Gastroesophageal sphincter (tissue), 3 donors: ENCODE results near the gene NNAT.

Source experiments
- EP300 ChIP-seq: sonication (generic); formaldehyde crosslinking; IDR thresholded peaks from one replicate; pipeline ENCODE4 v1.6.1; 2017; ENCODE audit warnings: antibody characterized with exemption, mild to moderate bottlenecking
- POLR2A ChIP-seq, 2 donors: fragments of 450-650 bp; IDR thresholded peaks; one replicate each; pipeline ENCODE4 v1.6.1; 2017; ENCODE audit warnings: antibody characterized with exemption in 2 of 2, mild to moderate bottlenecking in 2 of 2, moderate library complexity in 1 of 2
- POLR2AphosphoS5 ChIP-seq: sonication (generic); formaldehyde crosslinking; IDR thresholded peaks from one replicate; pipeline ENCODE4 v1.6.1; 2017; ENCODE audit warnings: antibody characterized with exemption
- TF ChIP-seq, protein P1 (sequence below), 4 experiments: fragments of 200-600 bp in 2 of 4; fragments of 450-650 bp in 2 of 4; sonication (generic) in 1 of 4; IDR thresholded peaks; one replicate each; pipeline ENCODE4 v1.5.1; 2017 to 2019; ENCODE audit warnings: antibody characterized with exemption in 4 of 4, mild to moderate bottlenecking in 2 of 4, moderate library complexity in 2 of 4

DNA sequence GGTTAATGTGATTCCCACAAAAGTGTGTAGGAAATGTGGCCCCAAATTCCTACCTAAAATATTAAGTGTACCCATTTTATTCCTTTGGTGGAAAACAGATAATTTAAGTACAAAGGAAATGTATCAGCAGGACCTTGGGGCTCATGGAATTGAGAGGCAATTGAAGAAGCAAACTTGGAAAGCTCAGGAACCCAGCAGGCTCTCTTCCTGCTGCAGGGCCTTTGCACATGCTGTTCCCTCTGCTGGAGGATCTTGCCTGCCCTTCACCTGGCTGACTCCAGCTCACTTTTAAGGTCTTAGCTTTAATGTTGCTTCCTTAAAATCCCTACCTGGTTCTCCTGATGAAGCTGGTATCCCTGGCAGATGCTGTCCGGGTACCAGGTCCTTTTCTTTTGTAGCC lies 16.5 kb downstream of the NNAT start:
- TF ChIP-seq, protein P1, sequence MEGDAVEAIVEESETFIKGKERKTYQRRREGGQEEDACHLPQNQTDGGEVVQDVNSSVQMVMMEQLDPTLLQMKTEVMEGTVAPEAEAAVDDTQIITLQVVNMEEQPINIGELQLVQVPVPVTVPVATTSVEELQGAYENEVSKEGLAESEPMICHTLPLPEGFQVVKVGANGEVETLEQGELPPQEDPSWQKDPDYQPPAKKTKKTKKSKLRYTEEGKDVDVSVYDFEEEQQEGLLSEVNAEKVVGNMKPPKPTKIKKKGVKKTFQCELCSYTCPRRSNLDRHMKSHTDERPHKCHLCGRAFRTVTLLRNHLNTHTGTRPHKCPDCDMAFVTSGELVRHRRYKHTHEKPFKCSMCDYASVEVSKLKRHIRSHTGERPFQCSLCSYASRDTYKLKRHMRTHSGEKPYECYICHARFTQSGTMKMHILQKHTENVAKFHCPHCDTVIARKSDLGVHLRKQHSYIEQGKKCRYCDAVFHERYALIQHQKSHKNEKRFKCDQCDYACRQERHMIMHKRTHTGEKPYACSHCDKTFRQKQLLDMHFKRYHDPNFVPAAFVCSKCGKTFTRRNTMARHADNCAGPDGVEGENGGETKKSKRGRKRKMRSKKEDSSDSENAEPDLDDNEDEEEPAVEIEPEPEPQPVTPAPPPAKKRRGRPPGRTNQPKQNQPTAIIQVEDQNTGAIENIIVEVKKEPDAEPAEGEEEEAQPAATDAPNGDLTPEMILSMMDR (IDR thresholded peaks at IDR 0.05), result no peak
- TF ChIP-seq POLR2AphosphoS5 (no peak), POLR2A (IDR thresholded peaks at IDR 0.05) (no peak), EP300 (no peak)
